Measurements from ENCODE around the gene BFSP1.

BFSP1 gene

GRCh38 chr20:17556837-17557674 lies 25.9 kb upstream of the BFSP1 start:
- DNase-seq, result no peak

DNA sequence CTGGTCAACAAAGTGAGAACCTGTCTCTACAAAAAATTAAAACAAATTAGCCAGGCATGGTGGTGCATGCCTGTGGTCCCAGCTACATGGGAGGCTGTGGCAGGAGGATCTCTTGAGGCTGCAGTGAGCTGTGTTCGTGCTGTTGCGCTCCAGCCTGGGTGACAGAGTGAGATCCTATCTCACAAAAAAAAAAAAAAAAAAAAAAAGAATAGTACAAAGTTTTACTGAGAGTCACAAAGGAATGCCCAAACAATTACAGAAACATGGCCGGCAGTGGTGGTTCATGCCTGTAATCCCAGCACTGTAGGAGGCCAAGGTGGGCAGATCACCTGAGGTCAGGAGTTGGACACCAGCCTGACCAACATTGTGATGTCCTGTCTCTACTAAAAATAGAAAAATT lies 23.9 kb upstream of the BFSP1 start:
- DNase-seq, result no peak

- no peak for DNase-seq
Observed at GRCh38 chr20:17549131-17549530, 18.0 kb upstream of the BFSP1 start.

DNA sequence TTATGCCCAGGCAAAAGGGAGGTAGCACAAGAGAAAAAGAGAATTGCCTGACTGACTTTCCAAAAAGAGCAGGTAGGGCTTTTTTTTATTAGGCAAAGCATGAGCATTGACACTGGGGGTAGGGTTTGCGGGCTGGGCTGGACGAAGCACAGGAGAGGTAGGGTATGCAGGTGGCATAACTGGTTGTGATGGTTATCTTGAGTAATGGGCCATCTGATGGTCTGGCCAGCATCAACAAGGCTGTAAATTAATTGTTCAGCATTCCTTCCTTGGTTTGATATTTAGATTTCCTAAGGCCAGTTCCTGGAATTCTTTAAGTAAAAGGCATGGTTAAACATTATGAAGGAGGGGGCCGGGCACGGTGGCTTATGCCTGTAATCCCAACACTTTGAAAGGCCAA lies 13.9 kb upstream of the BFSP1 start:
- DNase-seq, result no peak

DNA sequence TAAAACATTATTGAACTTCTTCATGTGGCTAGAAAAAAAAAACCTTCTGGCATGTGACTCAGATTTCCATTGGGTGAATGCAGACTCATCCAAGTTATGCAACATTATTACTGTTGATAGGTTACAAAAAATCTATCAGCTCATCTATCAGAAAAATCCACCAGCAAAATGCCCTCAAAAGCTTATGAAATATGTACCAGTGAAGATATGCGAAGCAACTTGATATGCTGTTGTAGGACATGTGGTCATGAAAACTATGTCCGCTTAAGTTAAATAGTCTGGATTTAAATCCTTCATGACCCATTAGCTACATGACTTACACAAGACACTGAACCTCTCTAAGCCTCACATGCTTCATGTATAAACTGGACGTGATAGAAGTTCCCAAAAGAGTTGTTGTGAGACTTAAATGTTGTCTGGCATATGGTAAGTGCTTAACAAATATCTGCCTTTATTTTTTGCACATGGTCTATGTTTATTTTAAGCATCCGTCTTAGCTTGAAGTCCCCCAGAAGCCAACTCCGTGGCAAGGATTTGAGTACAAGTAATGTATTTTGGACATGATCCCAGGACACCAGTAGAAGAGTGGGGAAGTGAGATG lies 12.5 kb upstream of the BFSP1 start:
- no peak for DNase-seq

- no peak for DNase-seq
Observed at GRCh38 chr20:17542993-17543412, 11.8 kb upstream of the BFSP1 start.

DNA sequence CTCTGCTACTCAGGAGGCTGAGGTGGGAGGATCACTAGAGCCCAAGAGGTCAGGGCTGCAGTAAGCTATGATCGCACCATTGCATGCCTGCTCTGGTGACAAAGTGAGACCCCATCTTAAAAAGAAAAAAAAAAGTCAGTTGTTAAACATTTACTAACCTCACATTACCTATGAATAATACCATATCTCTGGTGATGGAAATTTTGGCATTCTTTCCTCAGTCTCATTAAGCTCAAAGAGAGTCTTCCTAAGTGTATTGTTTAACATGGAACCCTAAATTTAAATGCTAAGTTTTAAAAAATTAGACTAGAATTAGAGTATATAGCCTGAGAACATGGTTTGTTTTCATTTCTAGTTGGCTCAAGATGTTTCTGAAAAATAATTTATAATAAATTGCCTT lies 11.3 kb upstream of the BFSP1 start:
- DNase-seq, result no peak

- DNase-seq, result no peak
Observed at GRCh38 chr20:17541996-17542395, 10.8 kb upstream of the BFSP1 start.

GRCh38 chr20:17541596-17541995 lies 10.4 kb upstream of the BFSP1 start:
- DNase-seq, result no peak

DNA sequence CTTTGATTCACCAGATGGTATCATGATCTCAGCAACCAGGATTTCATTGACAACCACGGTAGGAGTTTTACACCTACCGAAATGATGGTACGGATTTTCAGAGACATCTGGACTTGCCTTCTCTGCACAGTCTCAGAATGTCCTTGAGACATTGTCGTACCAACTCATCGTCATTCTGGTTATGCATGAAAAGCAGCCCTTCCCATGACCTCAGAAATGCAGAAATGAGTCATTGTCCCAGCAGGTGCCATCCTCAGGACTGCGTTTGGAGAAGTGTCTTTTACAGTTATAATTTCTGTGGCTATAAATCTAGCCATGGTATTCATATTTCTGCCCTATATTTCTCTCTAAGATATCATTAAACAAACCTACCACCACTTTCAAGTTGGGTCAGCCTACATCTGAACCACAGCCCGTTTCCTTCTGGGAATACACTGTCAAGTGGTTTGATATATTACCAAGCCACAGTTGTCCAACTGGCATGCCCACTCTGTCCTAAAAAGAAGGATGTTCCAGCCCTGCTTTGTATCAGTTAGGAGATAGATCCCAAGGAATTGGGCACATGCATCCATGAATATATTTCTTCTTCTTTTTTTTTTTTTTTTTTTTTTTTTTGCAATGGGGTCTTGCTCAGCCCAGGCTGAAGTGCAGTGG lies 7.5 kb upstream of the BFSP1 start:
- no peak for DNase-seq

GRCh38 chr20:17537959-17538358 lies 6.8 kb upstream of the BFSP1 start:
- DNase-seq, result no peak

GRCh38 chr20:17536944-17537444 lies 5.8 kb upstream of the BFSP1 start:
- peak; percentile 59 to 66 for DNase-seq

DNA sequence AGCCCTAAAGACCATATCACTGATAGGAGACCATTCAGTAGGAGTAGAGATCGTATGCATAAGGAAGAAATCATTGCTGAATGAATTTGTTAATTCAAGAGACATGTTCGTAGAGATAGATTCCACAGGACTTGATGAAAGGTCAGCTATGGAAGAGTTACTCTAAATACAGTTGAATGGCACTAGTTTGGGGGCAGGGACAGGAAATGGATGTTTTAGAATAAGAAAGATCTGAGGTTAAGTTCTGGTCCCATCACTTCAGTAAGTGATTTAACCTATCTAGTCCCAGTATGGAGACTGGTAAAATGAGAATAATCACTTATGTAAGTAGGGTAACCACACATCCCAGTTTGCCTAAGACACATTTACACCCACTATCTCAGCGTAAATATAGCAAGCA lies 2.9 kb upstream of the BFSP1 start:
- no peak for DNase-seq

DNA sequence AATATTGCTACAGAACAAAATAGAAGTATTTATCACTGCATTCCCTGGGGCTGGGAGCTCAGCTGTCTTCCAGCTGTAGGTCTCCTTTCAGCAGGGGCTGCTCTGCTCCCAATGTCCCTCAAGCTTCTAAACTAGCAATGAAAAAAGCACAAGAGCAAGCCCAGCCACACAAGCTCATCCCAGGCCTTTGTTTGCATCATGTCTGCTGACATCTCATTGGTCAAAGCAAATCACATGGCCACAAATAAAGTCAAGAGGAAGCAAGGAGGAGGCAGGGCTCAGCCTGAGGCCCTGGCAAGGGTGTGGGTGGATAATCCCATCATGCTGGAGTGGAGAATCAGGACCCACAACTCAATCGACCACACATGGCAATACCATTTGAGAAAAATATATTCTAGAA lies 2.2 kb upstream of the BFSP1 start:
- DNase-seq, result no peak

- no peak for DNase-seq
Observed at GRCh38 chr20:17531665-17532025, 466 bp upstream of the BFSP1 start.

- no peak for DNase-seq
Observed at GRCh38 chr20:17530153-17530552, 1.0 kb downstream of the BFSP1 start.

DNA sequence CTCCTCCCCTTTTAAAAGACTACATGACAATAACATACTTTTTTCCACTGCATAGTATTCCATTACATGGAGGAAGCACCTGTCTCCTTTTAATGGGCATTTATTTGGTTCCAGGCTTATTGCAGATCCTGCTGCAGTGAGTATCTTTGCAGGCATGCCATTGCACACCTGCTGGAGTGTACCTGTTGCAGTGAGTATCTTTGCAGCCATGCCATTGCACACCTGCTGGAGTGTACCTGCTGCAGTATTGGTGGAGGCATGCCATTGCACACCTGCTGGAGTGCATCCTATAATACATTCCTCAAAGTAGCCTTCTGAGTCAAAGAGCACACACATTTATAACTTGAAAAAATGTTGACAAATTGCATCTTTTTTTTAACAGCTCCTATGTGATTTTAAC lies 1.6 kb downstream of the BFSP1 start:
- DNase-seq, result no peak

- DNase-seq, result no peak
Observed at GRCh38 chr20:17525650-17526049, 5.5 kb downstream of the BFSP1 start.

DNA sequence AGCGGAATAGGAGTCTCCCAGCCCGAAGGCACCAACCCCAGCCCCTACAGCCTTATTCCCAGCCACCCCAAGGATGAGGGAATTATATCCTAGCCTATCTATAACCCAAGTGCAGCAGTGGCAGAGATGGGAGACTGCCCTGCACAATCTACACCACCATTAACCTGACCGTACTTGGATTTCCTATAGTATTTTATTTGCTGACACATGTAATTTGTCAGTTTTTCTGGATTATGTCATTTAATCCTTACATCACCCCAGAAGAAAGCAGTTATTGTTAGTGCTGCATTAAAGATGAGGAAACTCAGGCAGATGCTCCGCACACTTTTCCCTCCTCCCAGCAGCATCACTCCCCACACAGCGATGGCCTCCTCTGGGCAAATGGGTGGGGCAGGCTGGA lies 6.0 kb downstream of the BFSP1 start:
- no peak for DNase-seq

- DNase-seq, result no peak
Observed at GRCh38 chr20:17524560-17524959, 6.6 kb downstream of the BFSP1 start.

GRCh38 chr20:17523326-17523725 lies 7.9 kb downstream of the BFSP1 start:
- no peak for DNase-seq

GRCh38 chr20:17522528-17522927 lies 8.7 kb downstream of the BFSP1 start:
- DNase-seq, result no peak

DNA sequence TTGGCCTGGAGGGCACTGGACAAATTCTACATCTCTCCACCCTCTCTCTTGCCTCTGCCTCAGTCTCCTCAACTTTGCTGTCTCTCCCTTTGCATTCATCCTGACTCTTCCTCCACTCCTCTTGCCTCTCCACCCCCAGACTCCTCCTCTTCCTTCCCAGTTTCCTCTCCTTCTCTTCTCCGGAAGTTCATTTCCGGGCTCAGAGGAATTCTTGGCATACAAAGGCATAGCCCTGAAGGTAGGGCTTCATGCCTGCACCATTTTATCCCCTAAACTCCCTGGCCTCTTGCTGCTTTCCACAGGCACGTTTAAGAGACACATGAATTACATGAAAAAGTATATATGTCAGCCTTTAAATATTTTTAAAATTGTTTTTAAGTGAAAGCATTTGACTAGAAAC lies 10.6 kb downstream of the BFSP1 start:
- DNase-seq, result no peak
